HG02610 (cell line): ENCODE measurements around the gene CARHSP1.
"Not testable (repeated sequence)": the region's sequence is repeated elsewhere in the genome, so short reads cannot be mapped to it uniquely, and the experiment has no call there.

Experiments
- ATAC-seq: cut with Tn5 transposase; IDR thresholded peaks from one replicate; pipeline ENCODE4 v1.9.1; 2021; ENCODE audit warnings: mild to moderate bottlenecking, moderate library complexity; ENCODE audit not compliant: unreplicated experiment

CARHSP1 gene

DNA sequence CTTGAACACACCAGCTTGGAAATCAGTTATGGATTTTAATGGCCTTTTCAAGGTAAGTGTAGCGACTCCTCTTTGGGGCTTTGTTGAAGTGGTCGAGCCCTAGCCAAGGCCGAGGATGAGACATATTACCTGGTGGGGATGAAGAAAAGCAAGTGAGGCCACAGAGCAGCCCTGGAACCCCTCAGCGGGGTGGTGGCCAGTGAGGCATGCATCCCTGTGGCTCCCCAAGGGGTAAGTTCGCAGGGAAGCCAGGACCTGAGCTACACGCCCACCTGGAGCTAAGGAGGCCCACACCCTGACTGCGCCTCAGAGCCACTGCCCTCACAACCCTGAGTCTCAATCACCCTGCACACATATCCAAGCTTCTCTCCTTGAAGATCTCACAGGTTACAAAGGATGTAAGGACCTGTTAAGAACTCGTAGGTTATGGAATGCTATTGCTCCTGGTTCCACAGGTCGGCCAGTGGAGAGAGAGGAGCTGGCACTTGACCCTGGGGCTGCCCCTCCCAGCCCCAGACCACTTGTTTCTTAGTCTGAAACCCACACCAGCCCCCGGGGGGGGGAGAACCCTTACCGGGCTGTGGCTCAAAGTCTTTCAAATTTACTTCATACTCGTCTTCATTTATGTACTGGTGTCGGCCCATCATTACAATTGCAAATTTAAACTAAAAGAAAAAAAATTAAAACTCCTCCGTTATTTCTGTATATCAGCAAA, 25.3 kb upstream of the CARHSP1 start:
- no peak for ATAC-seq

DNA sequence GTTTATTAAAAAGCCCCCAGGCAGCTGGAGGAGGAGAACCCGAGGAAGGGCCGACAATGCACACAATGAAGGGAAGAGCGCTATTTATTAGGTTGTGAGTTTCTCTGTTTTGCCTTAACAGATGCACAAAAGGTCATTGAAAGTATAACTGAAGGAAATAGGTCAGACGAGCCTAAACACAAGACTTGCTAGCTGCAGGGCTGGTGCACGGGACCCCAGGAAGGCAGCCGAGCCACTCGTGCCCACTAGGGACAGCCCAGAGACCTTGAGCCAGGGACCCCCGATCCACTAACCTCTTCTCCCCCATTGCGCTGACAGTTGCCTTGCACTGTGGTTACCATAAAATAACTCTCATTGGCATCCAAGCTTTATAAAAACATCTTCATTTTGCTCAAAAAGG, 24.6 kb upstream of the CARHSP1 start:
- no peak for ATAC-seq

DNA sequence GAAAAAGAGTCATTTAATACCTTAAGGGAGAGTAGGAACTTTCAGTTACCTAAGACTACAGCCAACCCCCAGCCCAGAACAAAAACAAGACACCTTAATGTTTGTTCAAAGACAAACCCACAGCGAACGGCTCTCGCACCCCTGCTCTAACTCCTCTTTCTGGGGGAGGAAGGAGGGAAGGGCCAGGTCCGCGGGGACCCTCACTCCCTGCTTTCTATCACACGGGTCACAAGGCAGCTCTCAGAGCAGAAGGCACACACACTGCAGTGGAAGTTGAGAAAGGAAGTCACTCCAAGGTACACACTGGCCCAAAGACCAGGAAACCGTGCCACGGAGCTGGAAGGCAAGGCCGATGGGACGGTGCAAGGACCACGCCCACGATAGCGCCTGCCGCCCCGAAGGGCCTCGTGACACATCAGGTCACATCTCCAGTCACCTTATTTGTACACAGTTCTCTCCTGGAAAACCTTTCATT, 23.3 kb upstream of the CARHSP1 start:
- ATAC-seq, result peak; percentile 25

DNA sequence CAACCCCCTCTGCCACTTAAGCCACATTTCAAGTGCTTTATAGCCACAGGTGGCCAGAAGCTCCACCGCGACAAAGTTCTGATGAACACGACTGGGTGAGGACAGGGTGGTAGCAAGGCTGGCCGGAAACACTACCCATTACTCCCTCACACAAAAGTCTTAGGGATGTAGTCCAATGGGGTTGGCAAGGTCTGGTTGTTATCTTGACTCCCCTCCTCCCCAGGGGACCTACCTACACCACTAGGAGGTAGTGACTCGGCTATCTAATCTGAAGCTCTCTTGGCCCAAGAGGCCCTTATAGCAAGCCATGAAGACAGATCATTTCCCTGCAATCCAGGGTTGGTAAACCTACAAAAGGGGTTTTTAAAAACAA, 21.7 kb upstream of the CARHSP1 start:
- no peak for ATAC-seq

DNA sequence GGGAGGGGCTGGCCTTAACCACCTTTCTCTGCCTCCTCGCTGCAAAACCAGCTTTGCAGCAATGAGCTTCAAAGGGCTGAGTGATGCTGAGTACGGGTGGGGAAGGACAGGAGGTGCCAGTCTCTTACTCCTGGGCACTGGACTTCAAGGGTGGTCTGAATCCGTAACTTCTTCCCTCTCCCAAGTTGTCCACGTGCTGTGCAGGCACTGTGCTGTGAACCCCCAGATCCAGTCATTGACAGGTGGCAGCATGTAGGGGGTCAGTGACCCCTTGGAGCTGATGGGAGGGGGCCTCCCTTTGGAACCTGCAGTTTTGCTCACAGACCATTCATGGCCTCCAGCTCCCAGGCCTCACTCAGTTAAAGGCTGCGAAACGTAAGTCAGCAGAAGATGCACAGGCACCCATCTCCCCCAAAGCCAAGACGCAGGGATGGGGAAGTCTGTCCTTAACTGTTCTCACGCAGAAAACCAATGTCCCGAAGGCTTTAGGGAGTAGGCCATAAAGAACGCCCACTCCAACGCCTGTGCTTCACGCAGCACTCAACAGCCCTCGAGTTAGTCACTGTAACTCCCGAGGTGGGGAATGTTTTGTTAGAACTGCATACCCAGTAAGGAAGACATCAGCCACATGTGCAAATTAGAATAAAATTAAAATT, 21.2 kb upstream of the CARHSP1 start:
- ATAC-seq, result no peak

DNA sequence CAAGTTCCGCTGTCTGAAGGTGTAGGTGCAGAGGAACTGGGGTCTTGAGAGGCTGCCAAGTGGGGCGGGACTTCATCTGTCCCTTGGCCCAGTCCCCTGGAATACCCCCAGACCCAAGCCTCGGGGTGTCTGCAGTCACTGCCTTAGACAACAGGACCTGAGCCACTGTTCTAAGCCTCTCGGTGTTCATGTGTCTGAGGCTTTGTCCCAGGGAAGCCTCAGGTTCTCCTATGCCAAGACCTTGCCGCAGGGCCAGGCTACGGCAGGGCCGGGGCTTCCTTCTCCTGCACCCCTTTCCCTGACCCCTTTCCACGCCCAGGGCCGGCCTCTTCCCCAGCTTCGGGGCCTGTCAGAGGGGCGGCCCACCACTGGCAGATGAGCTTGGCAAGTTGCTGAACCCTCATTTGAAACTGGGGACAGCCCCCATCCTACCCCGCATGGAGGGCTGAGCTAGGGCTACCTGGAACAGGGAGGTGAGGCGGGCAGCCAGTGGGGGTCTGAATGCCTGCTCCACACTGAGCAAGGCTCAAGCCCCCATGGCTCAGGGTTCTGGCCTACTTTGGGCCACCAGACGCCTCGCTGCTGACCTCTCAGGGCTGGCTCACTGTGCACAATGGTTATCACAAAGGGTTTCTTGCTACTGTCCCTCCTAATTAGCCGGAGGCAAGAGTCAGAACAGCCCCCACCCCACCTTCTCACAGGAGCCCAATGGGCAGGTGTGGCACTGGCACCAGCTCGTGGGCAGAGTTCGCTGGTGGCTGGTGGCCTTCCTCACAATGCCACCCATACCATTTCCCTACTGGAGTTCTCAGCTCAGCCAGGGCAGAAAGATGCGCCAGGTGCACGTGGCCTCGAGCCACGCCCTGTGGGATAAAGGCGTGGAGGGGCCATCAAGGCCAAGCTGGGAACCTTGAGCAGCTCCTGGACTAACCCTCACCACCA, 20.4 kb upstream of the CARHSP1 start:
- ATAC-seq, result no peak

DNA sequence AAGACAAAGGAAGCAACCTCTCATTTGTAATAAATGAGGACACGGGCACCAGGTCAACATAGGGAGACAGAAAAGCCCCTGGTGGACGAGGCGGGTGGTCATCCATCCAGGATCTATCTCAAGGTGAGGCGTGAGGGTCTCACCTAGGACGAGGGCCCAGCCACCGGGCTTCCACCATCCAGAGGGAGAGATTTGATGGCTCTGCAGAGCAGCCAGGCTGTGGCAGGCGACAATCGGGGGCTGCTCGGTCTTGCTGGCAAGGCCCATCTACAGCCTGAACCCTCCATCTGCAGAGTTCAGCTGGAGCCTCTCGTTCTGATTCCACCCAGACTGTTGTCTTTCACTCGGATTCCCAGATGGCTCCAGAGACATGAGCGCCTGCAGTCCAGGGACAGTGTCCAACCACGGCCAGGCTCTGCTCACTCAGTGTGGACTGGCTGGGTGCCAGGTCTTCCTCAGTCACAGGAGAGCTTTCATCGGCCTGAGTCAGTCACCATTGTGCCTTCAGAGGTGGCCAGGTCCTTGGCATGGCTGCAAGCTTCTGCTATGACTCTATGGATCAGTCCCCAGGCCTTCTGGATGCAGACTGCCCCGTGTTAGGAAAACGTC, 19.2 kb upstream of the CARHSP1 start:
- ATAC-seq, result no peak

DNA sequence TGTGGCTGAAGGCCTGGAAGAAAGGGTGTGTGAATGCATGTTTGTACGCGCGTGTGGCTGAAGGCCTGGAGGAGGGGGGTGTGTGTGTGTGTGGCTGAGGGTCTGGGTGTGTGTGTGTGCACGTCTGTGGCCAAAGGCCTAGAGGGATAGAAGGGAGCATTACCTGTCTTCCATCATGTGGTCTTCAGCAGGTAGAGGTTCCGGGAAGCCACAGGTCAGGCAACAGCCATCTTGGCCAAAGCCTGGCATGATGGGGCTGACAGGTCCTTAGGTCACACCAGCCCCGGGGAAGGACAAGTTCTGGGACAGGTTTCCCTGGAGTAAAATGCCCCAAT, 18.6 kb upstream of the CARHSP1 start:
- ATAC-seq, result no peak

DNA sequence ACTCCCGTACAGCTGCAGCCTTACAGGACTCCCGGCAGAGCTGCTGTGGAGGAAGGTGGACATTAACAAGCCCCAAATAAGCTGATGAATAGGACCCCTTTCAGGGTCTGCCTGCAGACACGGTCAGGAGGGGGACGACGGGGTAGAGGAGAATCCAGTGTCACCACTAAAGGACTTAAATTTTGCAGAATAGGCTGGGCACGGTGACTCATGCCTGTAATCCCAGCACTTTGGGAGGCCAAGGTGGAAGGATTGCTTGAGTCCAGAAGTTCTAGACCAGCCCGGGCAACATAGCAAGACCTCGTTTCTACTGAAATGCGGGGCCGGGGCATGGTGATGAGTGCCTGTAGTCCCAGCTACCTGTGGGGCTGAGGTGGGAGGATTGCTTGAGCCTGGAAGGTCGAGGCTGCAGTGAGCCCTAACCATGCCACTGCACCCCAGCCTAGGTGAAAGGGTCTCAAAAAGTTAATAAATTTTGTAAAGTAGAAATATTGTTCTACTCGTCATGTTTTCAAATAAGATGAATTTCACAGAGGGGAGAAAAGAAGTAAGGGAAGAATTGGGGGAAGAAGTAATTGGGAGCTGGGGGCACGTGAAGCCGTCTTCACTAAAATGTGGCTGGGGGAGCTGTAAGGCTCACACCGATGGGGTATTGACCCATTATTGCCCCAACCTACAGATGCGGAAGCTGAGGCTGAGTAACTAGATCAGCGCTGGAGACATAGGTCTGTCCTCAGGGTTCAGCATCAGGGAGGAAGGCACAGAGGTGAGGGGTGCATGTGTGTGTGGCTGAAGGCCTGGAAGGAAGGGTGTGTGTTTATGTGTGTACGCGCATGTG, 18.0 kb upstream of the CARHSP1 start:
- no peak for ATAC-seq

DNA sequence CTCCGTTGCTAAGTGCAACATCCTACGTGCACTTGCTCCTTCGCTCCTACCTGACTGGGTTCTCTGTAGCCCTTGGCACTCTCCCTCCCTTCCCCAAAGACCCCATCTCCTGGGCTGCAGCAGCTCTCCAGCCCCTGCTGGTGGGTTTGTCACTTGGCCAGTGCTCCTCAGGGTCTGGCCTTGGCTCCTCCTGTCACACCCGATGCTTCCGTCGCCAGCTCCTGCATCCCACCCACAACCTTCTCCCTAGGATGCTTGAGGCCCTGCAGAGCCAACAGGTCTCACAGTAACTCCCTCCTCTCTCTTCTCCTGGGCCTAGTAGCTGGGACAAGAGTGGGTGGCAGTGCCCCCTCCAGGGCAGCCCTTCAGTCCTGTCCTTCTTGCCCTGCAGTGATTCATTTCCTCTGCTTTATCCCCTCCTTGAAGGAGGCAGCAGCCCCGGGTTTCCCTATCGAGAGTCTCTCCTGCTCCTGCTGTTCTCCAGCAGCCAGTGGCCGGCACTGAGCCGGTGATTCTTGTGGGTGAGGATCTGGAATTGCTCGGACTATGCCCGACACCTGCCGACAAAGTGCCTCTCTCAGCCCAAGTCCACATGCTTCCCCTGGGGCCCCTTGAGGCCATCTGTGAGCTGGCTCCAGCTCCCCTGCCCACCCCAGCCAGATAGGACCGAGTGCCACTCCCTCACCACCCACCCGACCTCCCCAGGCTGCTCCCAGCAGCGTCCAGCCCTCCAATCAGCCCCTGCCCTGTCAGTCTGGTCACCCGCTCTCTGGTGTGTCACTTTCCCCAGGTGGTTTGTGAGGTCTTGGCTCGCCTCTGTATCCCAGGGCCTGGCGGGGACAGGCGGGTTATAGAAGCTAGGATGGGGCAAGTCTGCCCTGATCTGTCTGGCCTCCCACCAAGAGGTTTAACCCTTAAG, 17.1 kb upstream of the CARHSP1 start:
- no peak for ATAC-seq

DNA sequence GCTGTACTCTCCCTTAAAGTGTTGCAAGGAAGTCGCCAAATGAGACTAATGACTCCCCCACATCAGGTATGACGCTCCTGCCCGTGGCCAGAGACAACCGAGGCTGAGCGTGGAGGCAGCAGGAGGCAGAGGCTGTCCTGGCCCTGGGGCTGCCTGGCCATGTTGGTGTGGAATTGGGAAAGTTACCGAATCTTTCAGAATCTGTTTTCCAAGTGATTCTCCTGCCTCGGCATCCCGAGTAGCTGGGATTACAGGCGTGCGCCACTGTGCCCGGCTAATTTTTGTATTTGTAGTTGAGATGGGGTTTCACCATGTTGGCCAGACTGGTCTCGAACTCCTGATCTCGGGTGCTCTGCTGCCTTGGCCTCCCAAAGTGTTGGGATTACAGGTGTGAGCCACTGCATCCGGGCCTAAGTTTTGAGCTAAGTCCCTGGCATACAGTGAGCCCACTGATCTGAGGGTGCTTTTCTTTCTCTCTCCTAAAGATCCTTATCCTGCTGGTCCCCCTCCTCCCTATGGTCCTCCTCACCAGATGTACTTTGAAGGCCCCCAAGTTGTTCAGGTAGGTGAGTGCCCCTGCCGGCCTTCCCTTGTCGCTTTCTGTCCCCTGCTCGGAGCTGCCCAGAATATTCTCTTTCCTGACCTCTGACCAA, 14.0 kb upstream of the CARHSP1 start:
- no peak for ATAC-seq

DNA sequence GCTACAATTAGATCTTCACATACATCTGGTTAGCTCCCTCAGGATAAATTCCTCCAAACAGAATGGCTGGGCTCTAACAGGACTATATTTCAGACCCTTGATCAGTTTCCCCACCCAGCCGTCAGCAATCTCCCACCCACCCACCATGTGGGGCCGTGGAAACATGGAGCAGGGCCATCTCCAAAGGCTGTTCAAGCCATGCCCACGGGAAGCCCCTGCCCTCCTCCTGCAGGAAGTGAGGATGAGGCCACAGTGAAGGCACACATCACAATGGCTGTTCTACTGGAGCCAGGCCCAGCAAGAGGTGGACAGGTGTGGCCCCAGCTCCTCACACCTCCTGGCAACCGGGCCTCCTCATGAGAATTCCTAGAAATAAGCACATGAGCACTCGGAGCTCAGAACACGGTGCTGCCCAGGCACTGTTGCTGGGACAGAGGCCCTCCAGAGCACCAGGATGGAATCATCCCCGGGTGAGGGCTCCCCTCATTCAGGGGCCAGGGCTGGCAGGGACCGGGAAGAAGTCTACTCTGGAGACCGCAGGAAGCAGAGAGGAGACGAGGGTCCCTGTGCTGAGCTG, 13.3 kb upstream of the CARHSP1 start, which contains the start of gene LITAFD:
LITAFD (plus strand) TSS at position 311 of the 577 bp plus-strand sequence. CDS start 2,005 bp downstream, outside the sequence.
- no peak for ATAC-seq

DNA sequence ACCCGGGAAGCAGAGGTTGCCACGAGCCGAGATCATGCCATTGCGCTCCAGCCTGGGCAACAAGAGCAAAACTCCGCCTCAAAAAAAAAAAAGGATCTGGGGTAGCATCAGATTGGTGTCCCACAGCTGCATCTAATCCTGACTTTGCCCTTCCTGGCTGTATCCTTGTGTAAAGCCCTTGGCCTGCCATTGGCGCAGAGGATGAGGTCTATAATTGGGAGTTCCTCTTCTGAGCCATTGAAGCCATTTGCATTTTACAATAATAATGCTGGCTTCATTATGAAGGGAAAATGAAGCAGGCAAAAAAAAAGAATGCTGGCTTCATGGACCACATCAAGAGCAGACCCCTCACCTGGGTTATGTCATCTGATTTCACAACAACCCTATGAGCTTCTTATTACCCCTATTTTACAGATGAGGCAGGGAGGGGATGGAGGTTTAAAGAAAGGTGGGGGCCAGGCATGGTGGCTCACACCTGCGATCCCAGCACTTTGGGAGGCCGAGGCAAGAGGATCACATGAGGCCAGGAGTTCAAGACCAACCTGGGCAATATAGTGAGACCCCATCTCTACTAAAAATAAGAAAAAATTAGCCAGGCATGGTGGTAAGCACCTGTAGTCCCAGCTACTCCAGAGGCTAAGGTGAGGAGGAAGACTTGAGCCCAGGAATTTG, 12.2 kb upstream of the CARHSP1 start:
- ATAC-seq, result no peak

DNA sequence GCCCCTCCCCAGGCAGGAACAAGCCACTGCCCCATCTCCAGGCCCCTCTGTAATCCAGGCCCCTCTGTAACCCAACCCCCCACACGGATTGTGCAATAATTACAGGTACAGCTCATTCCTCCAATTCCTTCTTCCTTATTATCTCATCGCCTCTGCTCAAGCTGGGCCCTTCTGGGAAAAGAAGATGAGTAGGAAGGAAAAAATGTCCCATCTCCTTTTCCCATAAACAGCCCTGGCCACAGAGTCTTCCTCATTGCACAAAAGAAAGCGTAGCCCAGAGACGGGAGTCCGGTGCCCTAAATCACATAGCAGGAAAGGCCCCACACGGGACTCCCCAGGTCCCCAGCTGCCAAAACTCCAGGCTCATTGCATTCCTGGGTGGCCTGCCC, 9.7 kb upstream of the CARHSP1 start:
- ATAC-seq, result no peak

DNA sequence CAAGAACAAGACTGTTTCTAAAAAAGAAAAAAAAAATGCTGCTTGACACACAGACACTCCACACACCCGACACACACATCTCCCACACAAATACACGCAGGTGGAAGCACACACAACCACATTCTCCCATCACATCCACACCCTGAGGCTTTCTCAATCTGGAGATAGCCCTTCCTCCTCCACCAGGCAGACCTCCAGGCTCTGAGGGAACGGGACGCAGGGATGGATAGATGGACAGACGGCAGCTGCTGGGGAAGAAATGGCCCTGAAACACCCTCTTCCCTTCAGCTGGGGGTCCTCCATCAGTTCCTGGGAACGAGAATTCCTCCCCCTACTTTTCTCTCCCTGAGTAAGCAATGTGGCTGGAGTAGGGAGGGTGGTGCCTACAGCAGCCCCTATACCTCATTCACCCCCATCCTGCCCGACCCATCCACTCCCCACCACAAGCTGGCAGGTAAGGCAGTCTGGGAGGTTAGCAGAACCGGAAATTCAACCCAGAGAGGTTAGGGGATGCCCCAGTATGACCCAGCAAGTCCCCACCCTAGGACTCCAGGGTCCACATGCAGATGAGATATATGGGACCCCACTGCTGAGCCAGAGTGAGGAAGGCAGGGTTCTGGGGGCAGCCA, 9.2 kb upstream of the CARHSP1 start:
- no peak for ATAC-seq

DNA sequence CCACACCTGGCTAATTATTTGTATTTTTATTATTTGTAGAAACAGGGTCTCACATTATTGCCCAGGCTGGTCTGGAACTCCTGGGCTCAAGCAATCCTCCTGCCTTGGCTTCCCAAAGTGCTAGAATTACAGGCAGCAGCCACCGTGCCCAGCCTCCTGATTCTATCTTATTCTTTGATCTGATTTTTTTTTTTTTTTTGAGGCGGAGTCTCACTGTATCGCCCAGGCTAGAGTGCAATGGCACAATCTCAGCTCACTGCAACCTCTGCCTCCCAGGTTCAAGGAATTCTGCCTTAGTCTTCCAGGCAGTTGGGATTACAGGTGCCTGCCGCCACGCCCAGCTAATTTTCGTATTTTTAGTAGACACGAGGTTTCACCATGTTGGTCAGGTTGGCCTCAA, 6.5 kb upstream of the CARHSP1 start:
- ATAC-seq, result not testable (repeated sequence)

DNA sequence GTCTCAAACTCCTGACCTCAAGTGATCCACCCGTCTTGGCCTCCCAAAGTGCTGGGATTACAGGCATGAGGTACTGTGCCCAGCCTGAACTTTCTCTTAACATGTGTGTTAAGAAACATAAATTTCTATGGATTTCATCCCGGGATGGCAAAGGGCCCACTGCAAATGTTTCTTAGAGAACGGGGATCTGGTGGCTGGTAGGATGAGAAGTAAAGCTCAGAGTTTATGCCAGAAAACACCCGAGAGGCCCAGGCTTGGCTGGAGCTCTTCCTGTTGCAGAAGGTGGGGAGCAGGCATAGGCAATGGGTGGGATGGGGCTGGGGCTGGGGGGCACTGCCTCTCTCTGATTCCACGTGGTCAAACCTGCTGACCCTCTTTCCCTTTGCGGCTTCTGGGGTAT, 5.6 kb upstream of the CARHSP1 start:
- ATAC-seq, result no peak
